ENCODE measurements around the gene ATP6V1B1.

The ATP6V1B1 gene

GRCh38 chr2:70930371-70931329, 5.0 kb upstream of the ATP6V1B1 start:
- no peak overlapping the region for H3K4me2 ChIP-seq (ENCODE audit: low read length)
- no peaks in the 10 kb centered on the region for H3K36me3 ChIP-seq (replicated peaks; ENCODE audit: low read depth, low read length)
- no peak overlapping the region for H3K9ac ChIP-seq (ENCODE audit: low read length)
- H3K79me2 ChIP-seq (ENCODE audit: low read length) = no peaks in the 10 kb centered on the region
- H2AFZ ChIP-seq (ENCODE audit: low read depth, low read length) = no peak overlapping the region
- no peaks in the 10 kb centered on the region for H3K9me3 ChIP-seq (ENCODE audit: insufficient read depth, low read length)
- H4K20me1 ChIP-seq (ENCODE audit: insufficient read depth, low read length) = no peaks in the 10 kb centered on the region
- H3K4me3 ChIP-seq (ENCODE audit: low read length) = no peak overlapping the region
- H3K4me1 ChIP-seq (ENCODE audit: low read length) = no peaks in the 10 kb centered on the region
- TF ChIP-seq, protein P1, sequence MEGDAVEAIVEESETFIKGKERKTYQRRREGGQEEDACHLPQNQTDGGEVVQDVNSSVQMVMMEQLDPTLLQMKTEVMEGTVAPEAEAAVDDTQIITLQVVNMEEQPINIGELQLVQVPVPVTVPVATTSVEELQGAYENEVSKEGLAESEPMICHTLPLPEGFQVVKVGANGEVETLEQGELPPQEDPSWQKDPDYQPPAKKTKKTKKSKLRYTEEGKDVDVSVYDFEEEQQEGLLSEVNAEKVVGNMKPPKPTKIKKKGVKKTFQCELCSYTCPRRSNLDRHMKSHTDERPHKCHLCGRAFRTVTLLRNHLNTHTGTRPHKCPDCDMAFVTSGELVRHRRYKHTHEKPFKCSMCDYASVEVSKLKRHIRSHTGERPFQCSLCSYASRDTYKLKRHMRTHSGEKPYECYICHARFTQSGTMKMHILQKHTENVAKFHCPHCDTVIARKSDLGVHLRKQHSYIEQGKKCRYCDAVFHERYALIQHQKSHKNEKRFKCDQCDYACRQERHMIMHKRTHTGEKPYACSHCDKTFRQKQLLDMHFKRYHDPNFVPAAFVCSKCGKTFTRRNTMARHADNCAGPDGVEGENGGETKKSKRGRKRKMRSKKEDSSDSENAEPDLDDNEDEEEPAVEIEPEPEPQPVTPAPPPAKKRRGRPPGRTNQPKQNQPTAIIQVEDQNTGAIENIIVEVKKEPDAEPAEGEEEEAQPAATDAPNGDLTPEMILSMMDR (IDR thresholded peaks at IDR 0.05; ENCODE audit: low read depth, low read length) = no peak
- TF ChIP-seq EZH2phosphoT487 (IDR thresholded peaks at IDR 0.05; ENCODE audit: low read depth) = no peak
- no peak overlapping the region for H3K27ac ChIP-seq (ENCODE audit: low read length)
- H3K27me3 ChIP-seq (ENCODE audit: low read depth, low read length) = peaks cover 12% of the 10 kb centered on the region

DNA sequence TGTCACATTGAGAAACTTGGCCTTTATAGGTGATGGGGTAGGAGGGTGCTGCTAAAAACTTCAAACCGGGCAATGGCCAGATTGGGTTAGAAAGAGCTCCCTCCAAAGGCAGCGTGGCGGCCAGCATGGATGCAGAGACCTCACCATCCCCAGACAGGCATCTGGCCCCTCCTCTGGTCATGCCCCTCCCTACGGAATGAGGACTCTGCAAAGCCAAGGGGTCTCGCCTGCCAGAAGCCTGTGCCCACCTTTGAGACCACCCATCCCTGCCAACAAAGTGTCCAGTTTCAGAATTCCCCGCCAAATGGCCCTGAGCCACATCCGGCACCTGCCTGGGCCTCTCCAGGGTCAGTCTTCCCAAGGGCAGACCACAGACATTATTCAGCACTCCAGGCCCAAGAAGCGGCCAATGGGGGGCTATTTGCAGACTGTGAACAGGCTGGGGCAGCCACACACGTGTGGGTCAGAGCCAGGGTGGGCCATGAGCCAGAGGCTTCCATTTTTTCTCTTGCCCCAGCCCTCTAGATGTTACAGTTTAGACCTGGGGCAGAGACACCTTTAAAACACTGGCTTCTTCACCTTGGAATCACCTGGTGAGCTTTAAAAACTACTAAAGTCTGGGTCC, 4.2 kb upstream of the ATP6V1B1 start:
- Histone ChIP-seq H4K20me1 (ENCODE audit: insufficient read depth, low read length) (no peaks in the 10 kb centered on the region), H3K4me2 (ENCODE audit: low read length) (no peak overlapping the region), H3K27ac (ENCODE audit: low read length) (no peak overlapping the region), H3K9ac (ENCODE audit: low read length) (no peak overlapping the region), H3K9me3 (ENCODE audit: insufficient read depth, low read length) (no peaks in the 10 kb centered on the region), H3K27me3 (ENCODE audit: low read depth, low read length) (peaks cover 12% of the 10 kb centered on the region), H3K79me2 (ENCODE audit: low read length) (no peaks in the 10 kb centered on the region), H3K36me3 (replicated peaks; ENCODE audit: low read depth, low read length) (no peaks in the 10 kb centered on the region), H2AFZ (ENCODE audit: low read depth, low read length) (no peak overlapping the region), H3K4me3 (ENCODE audit: low read length) (no peak overlapping the region), H3K4me1 (ENCODE audit: low read length) (no peaks in the 10 kb centered on the region)
- TF ChIP-seq EZH2phosphoT487 (IDR thresholded peaks at IDR 0.05; ENCODE audit: low read depth) = no peak
- TF ChIP-seq, protein P1 (IDR thresholded peaks at IDR 0.05; ENCODE audit: low read depth, low read length) = no peak

DNA sequence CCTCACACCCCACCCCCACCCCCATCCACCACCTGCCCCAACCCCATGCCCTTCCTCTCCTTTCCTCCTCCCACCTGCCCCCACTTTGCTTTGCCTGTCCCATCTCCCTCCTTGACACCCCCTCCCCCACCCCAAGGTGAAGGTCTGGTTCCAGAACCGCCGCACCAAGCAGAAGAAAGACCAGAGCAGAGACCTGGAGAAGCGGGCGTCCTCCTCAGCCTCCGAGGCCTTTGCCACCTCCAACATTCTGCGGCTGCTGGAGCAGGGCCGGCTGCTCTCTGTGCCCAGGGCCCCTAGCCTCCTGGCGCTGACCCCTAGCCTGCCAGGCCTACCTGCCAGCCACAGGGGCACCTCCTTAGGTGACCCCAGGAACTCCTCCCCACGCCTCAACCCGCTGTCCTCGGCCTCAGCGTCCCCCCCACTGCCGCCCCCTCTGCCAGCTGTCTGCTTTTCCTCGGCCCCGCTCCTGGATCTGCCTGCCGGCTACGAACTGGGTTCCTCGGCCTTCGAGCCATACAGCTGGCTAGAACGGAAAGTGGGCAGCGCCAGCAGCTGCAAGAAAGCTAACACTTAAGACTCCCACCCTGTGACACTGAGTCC, 3.0 kb upstream of the ATP6V1B1 start:
- TF ChIP-seq, protein P1 (IDR thresholded peaks at IDR 0.05; ENCODE audit: low read depth, low read length) = no peak
- TF ChIP-seq EZH2phosphoT487 (IDR thresholded peaks at IDR 0.05; ENCODE audit: low read depth) = no peak
- Histone ChIP-seq H3K27ac (ENCODE audit: low read length) (no peak overlapping the region), H3K36me3 (replicated peaks; ENCODE audit: low read depth, low read length) (no peaks in the 10 kb centered on the region), H4K20me1 (ENCODE audit: insufficient read depth, low read length) (no peaks in the 10 kb centered on the region), H3K4me2 (ENCODE audit: low read length) (no peak overlapping the region), H3K27me3 (ENCODE audit: low read depth, low read length) (peaks cover 9% of the 10 kb centered on the region), H3K4me1 (ENCODE audit: low read length) (no peaks in the 10 kb centered on the region), H3K9ac (ENCODE audit: low read length) (no peak overlapping the region), H3K79me2 (ENCODE audit: low read length) (no peaks in the 10 kb centered on the region), H3K4me3 (ENCODE audit: low read length) (no peak overlapping the region), H2AFZ (ENCODE audit: low read depth, low read length) (no peak overlapping the region), H3K9me3 (ENCODE audit: insufficient read depth, low read length) (no peaks in the 10 kb centered on the region)

- H3K4me2 ChIP-seq (ENCODE audit: low read length) = no peak overlapping the region
- TF ChIP-seq, protein P1 (IDR thresholded peaks at IDR 0.05; ENCODE audit: low read depth, low read length) = no peak
- TF ChIP-seq EZH2phosphoT487 (IDR thresholded peaks at IDR 0.05; ENCODE audit: low read depth) = no peak
Observed at GRCh38 chr2:70934981-70935380, 719 bp upstream of the ATP6V1B1 start.

More at GRCh38 chr2:70934981-70935380, 719 bp upstream of the ATP6V1B1 start:
- Histone ChIP-seq H3K36me3 (replicated peaks; ENCODE audit: low read depth, low read length) (no peaks in the 10 kb centered on the region), H3K9ac (ENCODE audit: low read length) (no peak overlapping the region), H3K4me3 (ENCODE audit: low read length) (no peak overlapping the region), H3K27me3 (ENCODE audit: low read depth, low read length) (peaks cover 9% of the 10 kb centered on the region), H4K20me1 (ENCODE audit: insufficient read depth, low read length) (no peaks in the 10 kb centered on the region), H3K4me1 (ENCODE audit: low read length) (no peaks in the 10 kb centered on the region), H3K27ac (ENCODE audit: low read length) (no peak overlapping the region), H3K9me3 (ENCODE audit: insufficient read depth, low read length) (no peaks in the 10 kb centered on the region), H2AFZ (ENCODE audit: low read depth, low read length) (no peak overlapping the region), H3K79me2 (ENCODE audit: low read length) (no peaks in the 10 kb centered on the region)

All from OCI-LY3 (cell line).